Choroid plexus epithelial cell (primary cell): Measurements from ENCODE around the gene ARL15.

Source experiments
- DNase-seq: peaks from one replicate; pipeline ENCODE4 v3.0.0-alpha.2; 2010; ENCODE audit warnings: low read depth
- H3K4me3 ChIP-seq: 2 replicates; pipeline ENCODE4 v1.5.1; 2011; ENCODE audit warnings: low read depth, mild to moderate bottlenecking, control low read depth, low read length, moderate library complexity
- TF ChIP-seq, protein P1 (sequence below): conservative IDR thresholded peaks from 2 replicates; pipeline ENCODE4 v1.5.1; 2011; ENCODE audit warnings: low read depth, mild to moderate bottlenecking, control low read depth, inconsistent platforms, low read length, moderate library complexity

ARL15 gene

DNA sequence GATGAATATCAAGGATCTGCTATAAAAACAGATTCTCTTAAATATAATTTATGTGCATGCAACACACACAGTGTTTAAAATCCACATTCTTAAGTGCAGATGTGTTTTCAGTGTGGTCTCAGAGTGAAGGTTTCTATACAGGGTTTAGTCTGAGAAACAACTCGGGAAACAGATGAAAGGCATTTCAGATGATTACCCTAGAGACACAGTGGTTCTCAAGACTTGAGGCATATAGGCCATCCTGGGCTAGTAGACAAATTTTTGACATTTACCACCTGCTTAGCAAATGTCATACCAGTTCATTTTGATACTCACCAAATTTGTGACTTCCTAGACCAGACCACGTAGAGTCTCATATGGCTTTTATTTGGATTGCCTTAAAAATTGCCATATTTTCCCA is 216.5 kb downstream of the ARL15 start:
- TF ChIP-seq, protein P1, sequence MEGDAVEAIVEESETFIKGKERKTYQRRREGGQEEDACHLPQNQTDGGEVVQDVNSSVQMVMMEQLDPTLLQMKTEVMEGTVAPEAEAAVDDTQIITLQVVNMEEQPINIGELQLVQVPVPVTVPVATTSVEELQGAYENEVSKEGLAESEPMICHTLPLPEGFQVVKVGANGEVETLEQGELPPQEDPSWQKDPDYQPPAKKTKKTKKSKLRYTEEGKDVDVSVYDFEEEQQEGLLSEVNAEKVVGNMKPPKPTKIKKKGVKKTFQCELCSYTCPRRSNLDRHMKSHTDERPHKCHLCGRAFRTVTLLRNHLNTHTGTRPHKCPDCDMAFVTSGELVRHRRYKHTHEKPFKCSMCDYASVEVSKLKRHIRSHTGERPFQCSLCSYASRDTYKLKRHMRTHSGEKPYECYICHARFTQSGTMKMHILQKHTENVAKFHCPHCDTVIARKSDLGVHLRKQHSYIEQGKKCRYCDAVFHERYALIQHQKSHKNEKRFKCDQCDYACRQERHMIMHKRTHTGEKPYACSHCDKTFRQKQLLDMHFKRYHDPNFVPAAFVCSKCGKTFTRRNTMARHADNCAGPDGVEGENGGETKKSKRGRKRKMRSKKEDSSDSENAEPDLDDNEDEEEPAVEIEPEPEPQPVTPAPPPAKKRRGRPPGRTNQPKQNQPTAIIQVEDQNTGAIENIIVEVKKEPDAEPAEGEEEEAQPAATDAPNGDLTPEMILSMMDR: no peak
- no peak for DNase-seq
- no peak overlapping the region for H3K4me3 ChIP-seq

DNA sequence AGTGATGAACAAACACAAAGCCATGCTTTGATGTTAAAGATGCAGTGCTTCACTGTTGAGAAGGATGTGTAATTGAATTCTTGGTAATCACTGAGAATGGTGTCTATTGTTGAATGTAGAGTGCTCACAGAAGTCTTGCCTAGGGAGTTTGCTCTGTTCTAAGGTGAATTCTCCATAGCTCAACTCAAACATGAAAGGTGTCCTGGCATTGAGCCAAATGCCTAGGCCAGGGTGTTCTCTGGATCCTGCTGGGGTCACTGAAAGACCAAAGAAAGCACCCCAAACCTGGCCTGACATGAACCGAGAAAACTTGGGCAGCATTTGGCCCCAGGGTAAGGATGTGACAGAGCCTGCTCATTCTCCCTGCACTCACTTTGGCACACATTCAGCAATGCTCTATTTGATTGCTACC is 217.3 kb downstream of the ARL15 start:
- no peak for DNase-seq
- TF ChIP-seq, protein P1: no peak
- no peak overlapping the region for H3K4me3 ChIP-seq

DNA sequence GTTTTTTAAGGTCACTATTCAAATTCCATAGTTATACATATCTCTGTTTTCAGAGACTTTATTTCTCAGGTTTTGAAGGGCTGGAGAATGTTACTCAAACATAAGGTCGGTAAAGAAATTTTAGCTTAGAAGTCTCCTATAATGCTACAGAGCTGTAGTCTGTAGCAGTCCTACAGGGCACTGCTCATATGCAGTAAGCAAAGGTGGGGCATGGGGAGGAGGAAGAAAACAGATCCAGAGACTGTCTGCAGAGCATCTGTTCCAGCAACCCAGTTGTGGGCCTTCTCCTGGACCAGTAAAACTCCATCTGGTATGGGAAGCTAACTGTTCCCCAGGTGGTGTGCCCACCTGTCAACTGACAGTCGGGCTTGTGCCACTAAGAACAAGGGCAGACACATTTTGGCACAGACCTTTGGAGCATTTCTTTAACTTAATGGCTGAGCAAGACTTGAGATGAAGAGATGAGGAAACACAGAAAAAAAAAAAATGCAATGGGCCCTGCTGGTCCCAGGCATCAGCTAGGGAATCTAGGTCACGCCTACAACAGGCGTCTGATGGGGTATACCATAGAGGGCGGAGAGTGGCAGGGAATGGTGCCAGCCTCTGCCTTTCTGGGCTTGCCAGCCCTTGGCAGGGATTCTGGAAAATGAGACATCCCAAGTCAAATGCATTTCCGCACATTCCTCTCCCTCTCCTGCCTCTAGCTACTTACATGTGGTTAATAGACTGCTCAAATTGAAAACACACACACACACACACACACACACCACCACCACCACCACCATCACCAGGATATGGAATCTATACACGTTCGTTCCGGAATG is 218.9 kb downstream of the ARL15 start:
- TF ChIP-seq, protein P1: no peak
- no peak overlapping the region for H3K4me3 ChIP-seq

DNA sequence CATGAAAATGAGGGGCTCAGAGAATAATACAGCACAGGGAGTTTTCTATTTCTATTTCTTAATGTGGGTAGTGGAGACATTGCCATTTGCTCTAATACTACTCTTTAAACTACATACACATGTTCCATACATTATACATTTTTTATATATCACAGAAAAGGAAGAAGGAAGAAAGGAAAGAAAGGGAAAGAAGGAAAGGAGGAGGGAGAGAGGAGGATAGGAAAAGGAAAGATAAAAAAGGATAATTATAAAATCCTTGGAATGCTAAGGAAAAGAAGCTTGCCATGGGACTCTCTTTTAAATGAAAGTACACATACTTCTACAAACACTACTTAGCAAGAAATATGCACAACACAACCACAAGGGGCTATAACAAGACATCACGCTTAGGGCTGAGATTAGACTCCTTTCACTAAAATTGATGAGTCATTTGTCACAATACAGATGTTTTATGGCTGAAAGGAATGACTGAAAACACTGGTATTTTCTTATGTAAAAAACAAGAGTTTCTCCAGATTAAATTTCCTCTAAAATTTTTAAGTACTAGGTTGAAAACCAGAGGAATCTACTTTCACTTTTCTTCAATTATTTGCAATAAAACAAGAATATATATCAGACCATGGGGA is 219.8 kb downstream of the ARL15 start:
- DNase-seq: peak; percentile 95
- H3K4me3 ChIP-seq: no peak overlapping the region
- TF ChIP-seq, protein P1: peak; percentile 55

More for the DNA sequence above, 218.9 kb downstream of the ARL15 start:
- peak; percentile 22 for DNase-seq

DNA sequence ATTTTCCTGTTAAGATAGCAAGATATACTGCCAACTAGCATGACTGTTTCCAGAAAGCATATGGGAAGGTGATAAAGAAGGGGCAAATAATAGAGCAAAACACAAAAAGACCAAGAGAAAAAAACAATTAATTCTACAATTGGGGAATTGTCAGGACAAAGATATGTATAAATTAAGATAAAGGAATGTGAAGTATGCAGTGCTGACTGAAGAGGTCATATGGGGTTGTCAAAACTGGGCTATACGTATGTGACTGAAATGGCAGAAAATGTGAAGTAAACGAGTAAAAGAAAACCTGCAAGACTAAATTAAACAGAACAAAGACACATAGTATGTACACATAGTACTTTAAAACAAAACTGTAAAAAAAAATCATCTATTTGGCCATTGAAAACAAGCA is 222.3 kb downstream of the ARL15 start:
- TF ChIP-seq, protein P1: no peak
- H3K4me3 ChIP-seq: no peak overlapping the region
- peak; percentile 63 for DNase-seq

DNA sequence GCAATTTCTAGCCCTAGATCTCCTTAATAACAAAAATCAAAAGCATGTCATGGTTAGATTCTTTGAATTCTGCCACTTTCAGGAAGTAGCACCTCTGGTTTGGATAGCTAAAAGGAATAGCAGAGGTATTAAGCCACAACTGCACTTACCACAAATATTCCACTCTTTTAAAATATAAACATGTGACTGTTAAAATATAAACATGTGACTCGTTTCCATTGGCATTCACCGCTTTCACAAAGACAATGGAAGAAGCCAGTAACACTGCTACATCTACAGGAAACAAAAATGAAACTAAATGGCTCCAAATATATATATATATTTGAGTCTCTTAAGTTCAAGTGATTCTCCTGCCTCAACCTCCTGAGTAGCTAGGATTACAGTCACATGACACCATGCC is 222.9 kb downstream of the ARL15 start:
- TF ChIP-seq, protein P1: no peak
- no peak overlapping the region for H3K4me3 ChIP-seq
- peak; percentile 91 for DNase-seq
